IPS-20b (cell line): ENCODE results near the gene ORC6.

ENCODE experiments used
- H3K27ac ChIP-seq: one replicate; pipeline ENCODE4 v1.5.1; 2013; ENCODE audit warnings: low read length
- H3K27me3 ChIP-seq: 2 replicates; pipeline ENCODE4 v1.6.1; 2013; ENCODE audit warnings: mild to moderate bottlenecking, low read length, inconsistent platforms; ENCODE audit not compliant: insufficient read depth
- H3K36me3 ChIP-seq: 2 replicates; pipeline ENCODE4 v1.6.1; 2013; ENCODE audit warnings: low read depth, mild to moderate bottlenecking, inconsistent platforms, low read length, moderate library complexity; ENCODE audit not compliant: insufficient read depth
- H3K4me1 ChIP-seq: 2 replicates; pipeline ENCODE4 v1.6.1; 2013; ENCODE audit warnings: mild to moderate bottlenecking, control low read depth, inconsistent platforms, low read length, moderate library complexity; ENCODE audit not compliant: insufficient read depth
- H3K4me3 ChIP-seq: 2 replicates; pipeline ENCODE4 v1.5.1; 2013; ENCODE audit warnings: mild to moderate bottlenecking, low read length, inconsistent platforms
- H3K9ac ChIP-seq: 2 replicates; pipeline ENCODE4 v1.6.1; 2013; ENCODE audit warnings: low read depth, mild to moderate bottlenecking, inconsistent platforms, low read length, moderate library complexity
- H3K9me3 ChIP-seq: 2 replicates; pipeline ENCODE4 v1.6.1; 2013; ENCODE audit warnings: mild to moderate bottlenecking, low read depth, low read length, inconsistent platforms; ENCODE audit not compliant: insufficient read depth

ORC6 gene

GRCh38 chr16:46737621-46738214, 48.3 kb downstream of the ORC6 start:
- Histone ChIP-seq H3K36me3 (no peaks in the 10 kb centered on the region), H3K9me3 (no peaks in the 10 kb centered on the region), H3K4me1 (no peaks in the 10 kb centered on the region), H3K27me3 (no peaks in the 10 kb centered on the region), H3K27ac (no peak overlapping the region), H3K4me3 (no peak overlapping the region), H3K9ac (no peak overlapping the region)

- Histone ChIP-seq H3K27ac (no peak overlapping the region), H3K9me3 (no peaks in the 10 kb centered on the region), H3K36me3 (no peaks in the 10 kb centered on the region), H3K4me1 (no peaks in the 10 kb centered on the region; the same call in 1 of the 2 replicates), H3K9ac (no peak overlapping the region), H3K27me3 (no peaks in the 10 kb centered on the region), H3K4me3 (no peak overlapping the region)
These were observed 50.5 kb downstream of the ORC6 start for GRCh38 chr16:46739934-46740333.

GRCh38 chr16:46743232-46743719, 53.8 kb downstream of the ORC6 start:
- Histone ChIP-seq H3K27ac (no peak overlapping the region), H3K9me3 (no peaks in the 10 kb centered on the region), H3K4me1 (peaks cover 5% of the 10 kb centered on the region), H3K4me3 (no peak overlapping the region), H3K27me3 (no peaks in the 10 kb centered on the region), H3K36me3 (no peaks in the 10 kb centered on the region), H3K9ac (no peak overlapping the region)

GRCh38 chr16:46745617-46746016, 56.2 kb downstream of the ORC6 start:
- peaks cover 5% of the 10 kb centered on the region for H3K4me1 ChIP-seq
- H3K36me3 ChIP-seq: no peaks in the 10 kb centered on the region
- H3K27ac ChIP-seq: no peak overlapping the region
- no peaks in the 10 kb centered on the region for H3K27me3 ChIP-seq
- H3K9ac ChIP-seq: no peak overlapping the region
- no peak overlapping the region for H3K4me3 ChIP-seq
- H3K9me3 ChIP-seq: no peaks in the 10 kb centered on the region

- no peak overlapping the region for H3K27ac ChIP-seq
- peaks cover 5% of the 10 kb centered on the region for H3K4me1 ChIP-seq
- H3K36me3 ChIP-seq: no peaks in the 10 kb centered on the region
- no peak overlapping the region for H3K4me3 ChIP-seq
- no peaks in the 10 kb centered on the region for H3K9me3 ChIP-seq
- no peaks in the 10 kb centered on the region for H3K27me3 ChIP-seq
- no peak overlapping the region for H3K9ac ChIP-seq
These were observed 57.6 kb downstream of the ORC6 start for GRCh38 chr16:46746821-46747776.
